Keratinocyte (primary cell): ENCODE results near the gene PNLIPRP3. TPM values are rescaled to one million over a fixed set of nuclear protein-coding genes. Genes with fewer than 3 reads are reported as not detected.
A peak's percentile ranks its signal among the peaks of the same experiment; 100 is the strongest.

ENCODE experiments used
- DNase-seq: peaks from one replicate; pipeline ENCODE4 v3.0.0-alpha.2; 2011; ENCODE audit warnings: low read depth, missing footprints, low spot score
- FAIRE-seq: peaks from 2 replicates; lab custom pipeline; 2011; peaks lifted over from hg19 to GRCh38; lab: Jason Lieb, UNC
- H2AFZ ChIP-seq: 2 replicates; pipeline ENCODE4 v1.6.0; 2012; ENCODE audit warnings: low read length, control low read depth, inconsistent platforms; ENCODE audit not compliant: control insufficient read depth
- H3K27ac ChIP-seq: 2 replicates; pipeline ENCODE4 v1.5.1; 2011; ENCODE audit warnings: low read length; ENCODE audit not compliant: control insufficient read depth, insufficient read depth
- H3K27me3 ChIP-seq: 3 replicates; pipeline ENCODE4 v1.6.0; 2011; ENCODE audit warnings: low read length; ENCODE audit not compliant: control insufficient read depth, insufficient read depth; ENCODE audit errors: extremely low read depth
- H3K36me3 ChIP-seq, 2 experiments: 2 replicates in 1 of 2; 3 replicates in 1 of 2; pipeline ENCODE4 v1.5.1; 2011; ENCODE audit warnings: low read length in 2 of 2, mild to moderate bottlenecking in 1 of 2; ENCODE audit not compliant: control insufficient read depth in 2 of 2, insufficient read depth in 2 of 2; ENCODE audit errors: extremely low read depth in 1 of 2
- H3K4me1 ChIP-seq: 3 replicates; pipeline ENCODE4 v1.5.1; 2011; ENCODE audit warnings: low read length; ENCODE audit not compliant: control insufficient read depth, insufficient read depth; ENCODE audit errors: extremely low read depth
- H3K4me2 ChIP-seq: 3 replicates; pipeline ENCODE4 v1.6.0; 2011; ENCODE audit warnings: low read depth, low read length; ENCODE audit not compliant: control insufficient read depth, insufficient read depth; ENCODE audit errors: extremely low read depth
- H3K4me3 ChIP-seq, 3 experiments: fragments of 200-600 bp in 1 of 3; sonication (generic) in 1 of 3; 2 replicates in 2 of 3; 3 replicates in 1 of 3; pipeline ENCODE4 v1.5.1; 2011 to 2016; ENCODE audit warnings: low read length in 3 of 3, mild to moderate bottlenecking in 3 of 3, control low read depth in 2 of 3, inconsistent platforms in 1 of 3, low read depth in 1 of 3, mixed read lengths in 1 of 3, mixed run types in 1 of 3, moderate library complexity in 1 of 3; ENCODE audit not compliant: control insufficient read depth in 2 of 3, insufficient read depth in 2 of 3; ENCODE audit errors: extremely low read depth in 1 of 3
- H3K79me2 ChIP-seq: 2 replicates; pipeline ENCODE4 v1.6.0; 2012; ENCODE audit warnings: low read length; ENCODE audit not compliant: control insufficient read depth, insufficient read depth
- H3K9ac ChIP-seq: 3 replicates; pipeline ENCODE4 v1.6.0; 2011; ENCODE audit warnings: low read length; ENCODE audit not compliant: control insufficient read depth, insufficient read depth; ENCODE audit errors: extremely low read depth
- H3K9me1 ChIP-seq: 3 replicates; pipeline ENCODE4 v1.6.0; 2011; ENCODE audit warnings: low read length; ENCODE audit not compliant: control insufficient read depth, insufficient read depth; ENCODE audit errors: extremely low read depth
- H3K9me3 ChIP-seq: 2 replicates; pipeline ENCODE4 v1.5.1; 2012; ENCODE audit warnings: low read depth, low read length; ENCODE audit not compliant: control insufficient read depth
- H4K20me1 ChIP-seq: 3 replicates; pipeline ENCODE4 v1.6.0; 2011; ENCODE audit warnings: low read length; ENCODE audit not compliant: control insufficient read depth, insufficient read depth; ENCODE audit errors: extremely low read depth
- EZH2 ChIP-seq: IDR thresholded peaks from one replicate; pipeline ENCODE4 v1.6.1; 2012; ENCODE audit warnings: inconsistent platforms, mild to moderate bottlenecking, low read length, moderate library complexity
- dilution Hi-C: fragments of 300-500 bp; cut with MboI; formaldehyde crosslinking; loops from one replicate; pipeline ENCODE4 v1.7.0; 2020; ENCODE audit warnings: low sequenced_read_pairs; ENCODE audit not compliant: extremely low pct_ligation_motif_present
- polyA plus RNA-seq, 5 experiments: library from polyadenylated mRNA; depleted of rRNA in 3 of 5; stranded (reverse) in 3 of 5; stranded (forward) in 1 of 5; unstranded in 1 of 5; fragments of >200 nt; gene quantifications; 1 replicate in 1 of 5; 2 replicates in 3 of 5; 3 replicates in 1 of 5; pipeline versions ENCODE4 v1.2.1 to v1.2.3, GENCODE V29; 2011 to 2012; ENCODE audit warnings: missing spikeins in 2 of 5, low read depth in 1 of 5, low replicate concordance in 1 of 5
- TF ChIP-seq, protein P1 (sequence below), 3 experiments: IDR thresholded peaks in 1 of 3; conservative IDR thresholded peaks in 1 of 3; optimal IDR thresholded peaks in 1 of 3; 2 replicates in 2 of 3; 3 replicates in 1 of 3; pipeline versions ENCODE3 to v1.5.1; 2011; ENCODE audit warnings: low read length in 3 of 3, mild to moderate bottlenecking in 3 of 3, moderate library complexity in 2 of 3, control low read depth in 1 of 3, inconsistent platforms in 1 of 3; ENCODE audit not compliant: insufficient read depth in 2 of 3; ENCODE audit errors: extremely low read depth in 1 of 3

PNLIPRP3 gene
- polyA plus RNA-seq, 1 donor (not counting 4 experiments of a cell fraction or from before 2014, with no cell fraction given), result 117 TPM

DNA sequence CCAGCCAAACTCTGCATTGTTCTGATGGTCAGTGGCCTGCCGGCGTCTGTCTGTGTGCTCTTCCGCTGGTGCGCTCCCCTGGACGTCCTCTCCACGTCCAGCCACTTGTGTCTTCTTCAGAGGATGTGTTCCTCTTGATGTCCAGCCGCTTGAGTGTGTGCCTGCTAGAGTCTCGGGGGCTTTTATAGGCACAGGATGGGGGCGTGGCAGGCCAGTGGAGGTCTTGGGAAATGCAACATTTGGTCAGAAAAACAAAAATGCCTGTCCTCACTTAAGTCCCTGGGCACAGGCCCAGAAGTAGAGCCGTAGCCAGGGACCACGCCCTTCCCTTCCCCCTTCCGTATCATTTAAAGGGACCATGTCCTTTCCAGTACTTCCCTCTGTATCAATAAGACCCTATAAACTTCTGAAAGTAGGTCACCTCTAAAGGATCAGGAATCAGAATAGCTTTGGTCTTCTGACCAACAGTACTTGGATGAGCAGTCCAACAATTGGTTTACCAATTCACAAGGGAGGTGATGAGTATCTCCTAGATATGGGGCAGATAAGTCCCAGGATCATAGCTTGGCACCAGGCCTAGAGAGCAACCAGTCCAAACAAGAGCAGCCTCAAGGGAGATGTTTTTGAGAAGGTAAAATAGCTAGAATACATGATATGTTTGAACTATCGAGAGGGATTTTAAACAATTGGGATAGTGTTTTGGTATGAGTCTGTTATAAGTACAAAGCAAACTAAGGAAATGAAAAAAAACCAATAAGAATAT is 32.2 kb upstream of the PNLIPRP3 start:
- FAIRE-seq (peak; percentile 93), DNase-seq (no peak)
- Histone ChIP-seq H3K27ac (no peak overlapping the region), H3K4me3 (no peak overlapping the region), H3K4me2 (peak overlapping the region; percentile 16), H3K9ac (no peak overlapping the region), H3K9me3 (no peaks in the 10 kb centered on the region), H2AFZ (no peak overlapping the region), H3K9me1 (no peaks in the 10 kb centered on the region), H3K36me3 (no peaks in the 10 kb centered on the region), H4K20me1 (no peaks in the 10 kb centered on the region), H3K4me1 (peaks cover 12% of the 10 kb centered on the region), H3K27me3 (no peaks in the 10 kb centered on the region), H3K79me2 (no peaks in the 10 kb centered on the region)
- no peak for TF ChIP-seq EZH2
- TF ChIP-seq, protein P1, sequence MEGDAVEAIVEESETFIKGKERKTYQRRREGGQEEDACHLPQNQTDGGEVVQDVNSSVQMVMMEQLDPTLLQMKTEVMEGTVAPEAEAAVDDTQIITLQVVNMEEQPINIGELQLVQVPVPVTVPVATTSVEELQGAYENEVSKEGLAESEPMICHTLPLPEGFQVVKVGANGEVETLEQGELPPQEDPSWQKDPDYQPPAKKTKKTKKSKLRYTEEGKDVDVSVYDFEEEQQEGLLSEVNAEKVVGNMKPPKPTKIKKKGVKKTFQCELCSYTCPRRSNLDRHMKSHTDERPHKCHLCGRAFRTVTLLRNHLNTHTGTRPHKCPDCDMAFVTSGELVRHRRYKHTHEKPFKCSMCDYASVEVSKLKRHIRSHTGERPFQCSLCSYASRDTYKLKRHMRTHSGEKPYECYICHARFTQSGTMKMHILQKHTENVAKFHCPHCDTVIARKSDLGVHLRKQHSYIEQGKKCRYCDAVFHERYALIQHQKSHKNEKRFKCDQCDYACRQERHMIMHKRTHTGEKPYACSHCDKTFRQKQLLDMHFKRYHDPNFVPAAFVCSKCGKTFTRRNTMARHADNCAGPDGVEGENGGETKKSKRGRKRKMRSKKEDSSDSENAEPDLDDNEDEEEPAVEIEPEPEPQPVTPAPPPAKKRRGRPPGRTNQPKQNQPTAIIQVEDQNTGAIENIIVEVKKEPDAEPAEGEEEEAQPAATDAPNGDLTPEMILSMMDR (optimal IDR thresholded peaks at IDR 0.05 in 1 of 3, IDR thresholded peaks at IDR 0.05 in 1 of 3, conservative IDR thresholded peaks at IDR 0.05 in 1 of 3; ENCODE audit: extremely low read depth in 1 of 3, insufficient read depth in 2 of 3, low read length in 3 of 3), result no peak
- dilution Hi-C loops, result no loop called here

DNA sequence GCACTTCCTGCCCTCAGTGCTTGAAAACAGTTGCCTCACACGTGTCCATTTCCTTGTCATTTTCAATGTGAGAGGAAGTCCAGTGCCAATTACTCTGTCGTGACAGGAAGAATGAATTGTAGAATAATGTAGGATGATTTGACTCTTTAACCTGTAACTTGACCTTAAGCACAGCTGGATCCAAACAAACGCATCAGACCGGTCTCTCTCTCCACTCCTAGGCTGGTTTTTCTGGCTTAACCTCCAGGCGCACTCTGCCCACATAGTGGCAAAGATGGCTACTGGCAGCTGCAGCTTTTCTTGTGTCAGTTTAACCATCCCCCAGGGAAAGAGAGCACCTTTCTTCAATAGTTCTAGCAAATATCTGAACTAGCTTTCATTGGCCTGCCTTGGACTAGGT is 29.4 kb upstream of the PNLIPRP3 start:
- H3K9me1 ChIP-seq, result no peaks in the 10 kb centered on the region
- peaks cover 12% of the 10 kb centered on the region for H3K4me1 ChIP-seq
- H4K20me1 ChIP-seq, result no peaks in the 10 kb centered on the region
- peak overlapping the region; percentile 24 for H2AFZ ChIP-seq
- H3K27me3 ChIP-seq, result no peaks in the 10 kb centered on the region
- FAIRE-seq, result no peak
- H3K4me3 ChIP-seq, result no peak overlapping the region
- dilution Hi-C loops, result no loop called here
- H3K9me3 ChIP-seq, result no peaks in the 10 kb centered on the region
- H3K36me3 ChIP-seq, result no peaks in the 10 kb centered on the region
- H3K9ac ChIP-seq, result no peak overlapping the region
- no peak for TF ChIP-seq EZH2
- TF ChIP-seq, protein P1 (optimal IDR thresholded peaks at IDR 0.05 in 1 of 3, IDR thresholded peaks at IDR 0.05 in 1 of 3, conservative IDR thresholded peaks at IDR 0.05 in 1 of 3; ENCODE audit: extremely low read depth in 1 of 3, insufficient read depth in 2 of 3, low read length in 3 of 3), result no peak
- H3K79me2 ChIP-seq, result no peaks in the 10 kb centered on the region
- DNase-seq, result no peak
- no peak overlapping the region for H3K4me2 ChIP-seq
- no peak overlapping the region for H3K27ac ChIP-seq
